HCT116 (cell line): ENCODE data around the gene GPR62. TPM values are rescaled to one million over a fixed set of nuclear protein-coding genes. Genes with fewer than 3 reads are reported as not detected.

Source experiments
- CBX3 ChIP-seq: IDR thresholded peaks from 2 replicates; pipeline ENCODE4 v1.6.1; 2012; ENCODE audit warnings: low read depth
- CEBPB ChIP-seq: IDR thresholded peaks from 2 replicates; pipeline ENCODE4 v1.6.1; 2012; ENCODE audit warnings: low read depth
- CTCF ChIP-seq, 3 experiments: fragments of 200-600 bp in 1 of 3; sonication (generic) in 1 of 3; IDR thresholded peaks in 2 of 3; conservative IDR thresholded peaks in 1 of 3; 2 replicates each; pipeline ENCODE4 v1.5.1; 2012 to 2017; ENCODE audit warnings: low read depth in 2 of 3, low read length in 2 of 3, antibody characterized with exemption in 1 of 3, borderline replicate concordance in 1 of 3, control low read depth in 1 of 3, mild to moderate bottlenecking in 1 of 3, mixed read lengths in 1 of 3, mixed run types in 1 of 3, moderate library complexity in 1 of 3; ENCODE audit not compliant: insufficient read depth in 1 of 3
- EGR1 ChIP-seq: IDR thresholded peaks from 2 replicates; pipeline ENCODE4 v1.6.1; 2012; ENCODE audit warnings: low read depth
- FOSL1 ChIP-seq: IDR thresholded peaks from 2 replicates; pipeline ENCODE4 v1.6.1; 2012; ENCODE audit warnings: low read depth
- JUND ChIP-seq: IDR thresholded peaks from 2 replicates; pipeline ENCODE4 v1.6.1; 2012
- POLR2AphosphoS5 ChIP-seq: IDR thresholded peaks from 2 replicates; pipeline ENCODE4 v1.6.1; 2011; ENCODE audit warnings: mild to moderate bottlenecking, low read depth, low read length, moderate library complexity
- SIN3A ChIP-seq: IDR thresholded peaks from 2 replicates; pipeline ENCODE4 v1.6.1; 2012; ENCODE audit warnings: low read depth
- SP1 ChIP-seq: IDR thresholded peaks from 2 replicates; pipeline ENCODE4 v1.6.1; 2012; ENCODE audit warnings: low read depth
- SRF ChIP-seq: IDR thresholded peaks from 2 replicates; pipeline ENCODE4 v1.6.1; 2012; ENCODE audit warnings: low read depth
- YY1 ChIP-seq: IDR thresholded peaks from 2 replicates; pipeline ENCODE4 v1.6.1; 2011; ENCODE audit warnings: low read length, low read depth, moderate library complexity, mild to moderate bottlenecking; ENCODE audit not compliant: insufficient replicate concordance; ENCODE audit errors: extremely low read depth
- ZNF274 ChIP-seq: fragments of 200-500 bp; sonication (Bioruptor generic); IDR thresholded peaks from 2 replicates; pipeline ENCODE4 v1.6.1; 2014; ENCODE audit warnings: mild to moderate bottlenecking, low read depth, low read length, inconsistent platforms
- total RNA-seq: library from RNA; stranded (reverse); gene quantifications from one replicate; pipeline ENCODE4 v1.2.1, GENCODE V29; 2021; ENCODE audit not compliant: unreplicated experiment
- TF ChIP-seq, protein P1 (sequence below): IDR thresholded peaks from 2 replicates; pipeline ENCODE4 v1.6.1; 2012; ENCODE audit warnings: low read depth

The GPR62 gene
- total RNA-seq, 1 experiment from 2014 or later = not detected

DNA sequence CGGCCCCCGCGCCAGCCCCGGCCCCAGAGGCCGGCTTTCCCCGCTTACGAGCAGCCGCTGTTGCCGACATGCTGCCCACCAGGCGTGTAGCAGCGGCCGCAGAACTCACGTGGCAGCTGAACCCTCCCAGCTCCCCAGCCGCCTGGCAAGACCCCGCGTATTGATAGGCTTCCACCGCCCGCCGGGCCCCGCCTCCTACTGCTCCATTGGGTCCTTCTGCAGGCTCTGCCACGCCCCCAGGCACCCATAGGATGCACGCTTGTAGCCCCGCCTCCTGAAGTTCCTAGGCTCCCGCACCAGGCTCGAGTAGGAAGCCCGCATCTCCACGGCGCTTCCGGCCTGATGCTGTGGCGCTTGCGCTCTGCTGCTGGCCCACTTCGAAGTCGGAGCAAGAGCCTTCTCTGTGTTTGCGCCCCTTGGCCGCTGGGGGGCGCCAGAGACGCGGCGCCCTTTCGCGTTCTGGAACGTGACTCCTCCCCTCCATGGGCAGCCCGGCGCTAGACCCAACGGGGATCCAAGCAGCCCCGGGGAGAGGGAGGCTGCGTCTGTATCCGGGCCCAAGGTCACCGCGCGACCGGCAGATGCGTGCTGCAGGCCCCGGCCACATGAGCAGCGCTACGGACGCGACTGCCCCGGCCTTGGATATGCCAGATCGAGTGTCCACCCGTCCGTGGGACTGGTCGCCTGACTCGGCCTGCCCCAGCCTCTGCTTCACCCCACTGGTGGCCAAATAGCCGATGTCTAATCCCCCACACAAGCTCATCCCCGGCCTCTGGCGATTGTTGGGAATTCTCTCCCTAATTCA, 13.2 kb upstream of the GPR62 start, which contains the start of the genes PARP3 and RRP9 (continued):
- TF ChIP-seq, protein P1, sequence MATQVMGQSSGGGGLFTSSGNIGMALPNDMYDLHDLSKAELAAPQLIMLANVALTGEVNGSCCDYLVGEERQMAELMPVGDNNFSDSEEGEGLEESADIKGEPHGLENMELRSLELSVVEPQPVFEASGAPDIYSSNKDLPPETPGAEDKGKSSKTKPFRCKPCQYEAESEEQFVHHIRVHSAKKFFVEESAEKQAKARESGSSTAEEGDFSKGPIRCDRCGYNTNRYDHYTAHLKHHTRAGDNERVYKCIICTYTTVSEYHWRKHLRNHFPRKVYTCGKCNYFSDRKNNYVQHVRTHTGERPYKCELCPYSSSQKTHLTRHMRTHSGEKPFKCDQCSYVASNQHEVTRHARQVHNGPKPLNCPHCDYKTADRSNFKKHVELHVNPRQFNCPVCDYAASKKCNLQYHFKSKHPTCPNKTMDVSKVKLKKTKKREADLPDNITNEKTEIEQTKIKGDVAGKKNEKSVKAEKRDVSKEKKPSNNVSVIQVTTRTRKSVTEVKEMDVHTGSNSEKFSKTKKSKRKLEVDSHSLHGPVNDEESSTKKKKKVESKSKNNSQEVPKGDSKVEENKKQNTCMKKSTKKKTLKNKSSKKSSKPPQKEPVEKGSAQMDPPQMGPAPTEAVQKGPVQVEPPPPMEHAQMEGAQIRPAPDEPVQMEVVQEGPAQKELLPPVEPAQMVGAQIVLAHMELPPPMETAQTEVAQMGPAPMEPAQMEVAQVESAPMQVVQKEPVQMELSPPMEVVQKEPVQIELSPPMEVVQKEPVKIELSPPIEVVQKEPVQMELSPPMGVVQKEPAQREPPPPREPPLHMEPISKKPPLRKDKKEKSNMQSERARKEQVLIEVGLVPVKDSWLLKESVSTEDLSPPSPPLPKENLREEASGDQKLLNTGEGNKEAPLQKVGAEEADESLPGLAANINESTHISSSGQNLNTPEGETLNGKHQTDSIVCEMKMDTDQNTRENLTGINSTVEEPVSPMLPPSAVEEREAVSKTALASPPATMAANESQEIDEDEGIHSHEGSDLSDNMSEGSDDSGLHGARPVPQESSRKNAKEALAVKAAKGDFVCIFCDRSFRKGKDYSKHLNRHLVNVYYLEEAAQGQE = no peak
- no peak for TF ChIP-seq CEBPB
- peak in 2 of 3 experiments; percentile 95 to 99; a peak in 4 of 6 replicates for TF ChIP-seq CTCF (IDR thresholded peaks at IDR 0.05 in 2 of 3, conservative IDR thresholded peaks at IDR 0.05 in 1 of 3; ENCODE audit: borderline replicate concordance in 1 of 3, insufficient read depth in 1 of 3, low read depth in 2 of 3, low read length in 2 of 3)
- TF ChIP-seq FOSL1 = no peak
- TF ChIP-seq POLR2AphosphoS5 = peak; percentile 66
- no peak for TF ChIP-seq SRF
- TF ChIP-seq SIN3A = no peak
- no peak for TF ChIP-seq ZNF274
- TF ChIP-seq EGR1 = no peak
- no peak for TF ChIP-seq CBX3
- TF ChIP-seq JUND = no peak
- peak; percentile 63 for TF ChIP-seq YY1
- TF ChIP-seq SP1 = no peak
